OCI-LY7 (cell line): ENCODE data around the gene GRK3. TPM values are rescaled to one million over a fixed set of nuclear protein-coding genes. Genes with fewer than 3 reads are reported as not detected.
"Not testable (repeated sequence)": the region's sequence is repeated elsewhere in the genome, so short reads cannot be mapped to it uniquely, and the experiment has no call there.

Experiments used
- BruUV-seq: library from RNA; stranded (reverse); fragments of 400-500 nt; replicated peaks from 2 replicates; lab custom pipeline; 2021; lab: Mats Ljungman, UMichigan
- CTCF ChIA-PET: fragments of 300-600 bp; sonication (Branson Sonifier 250); formaldehyde crosslinking; loops from one replicate; lab custom pipeline; 2022; ENCODE audit warnings: antibody characterized with exemption; ENCODE audit not compliant: unreplicated experiment; lab: Charles Lee
- POLR2A ChIA-PET: fragments of 300-600 bp; sonication (Branson Sonifier 250); formaldehyde crosslinking; loops from one replicate; lab custom pipeline; 2022; ENCODE audit warnings: antibody characterized with exemption; lab: Charles Lee
- DNase-seq: peaks from one replicate; pipeline ENCODE4 v3.0.0-alpha.2; 2015; ENCODE audit warnings: low spot score
- H2AFZ ChIP-seq: fragments of 200-600 bp; sonication (generic), shearing (Covaris generic); 2 replicates; pipeline ENCODE4 v1.6.1; 2014; ENCODE audit warnings: mild to moderate bottlenecking, antibody characterized with exemption, low read length, moderate library complexity
- H3K27ac ChIP-seq: fragments of 200-600 bp; sonication (generic); 2 replicates; pipeline ENCODE4 v1.5.1; 2014; ENCODE audit warnings: mixed run types, low read depth, mild to moderate bottlenecking, moderate library complexity, low read length, inconsistent platforms; ENCODE audit not compliant: poor library complexity, severe bottlenecking
- H3K36me3 ChIP-seq: fragments of 200-600 bp; sonication (generic); 2 replicates; pipeline ENCODE4 v1.6.1; 2014; ENCODE audit warnings: mild to moderate bottlenecking, antibody characterized with exemption, low read length, moderate library complexity, mixed read lengths; ENCODE audit not compliant: insufficient read depth
- H3K4me1 ChIP-seq: fragments of 200-600 bp; sonication (generic); 2 replicates; pipeline ENCODE4 v1.5.1; 2014; ENCODE audit warnings: mild to moderate bottlenecking, low read length; ENCODE audit not compliant: insufficient read depth, poor library complexity, severe bottlenecking
- H3K4me2 ChIP-seq: fragments of 200-600 bp; sonication (generic); 2 replicates; pipeline ENCODE4 v1.6.1; 2014; ENCODE audit warnings: mild to moderate bottlenecking, low read length
- H3K4me3 ChIP-seq: fragments of 200-600 bp; sonication (generic); 2 replicates; pipeline ENCODE4 v1.5.1; 2014; ENCODE audit warnings: mild to moderate bottlenecking, low read depth, low read length; ENCODE audit not compliant: poor library complexity, severe bottlenecking
- H3K79me2 ChIP-seq: fragments of 200-600 bp; sonication (generic); 2 replicates; pipeline ENCODE4 v1.6.1; 2016; ENCODE audit warnings: low read depth, mild to moderate bottlenecking, low read length, moderate library complexity, mixed read lengths; ENCODE audit not compliant: insufficient read depth
- H3K9me2 ChIP-seq: fragments of 200-600 bp; sonication (generic); 2 replicates; pipeline ENCODE4 v1.6.1; 2016; ENCODE audit warnings: mild to moderate bottlenecking, low read length, mixed read lengths; ENCODE audit not compliant: insufficient read depth
- H3K9me3 ChIP-seq: fragments of 200-600 bp; sonication (generic); 2 replicates; pipeline ENCODE4 v1.6.1; 2014; ENCODE audit warnings: mild to moderate bottlenecking, mixed run types, low read length, mixed read lengths
- H4K20me1 ChIP-seq: fragments of 200-600 bp; sonication (generic); 2 replicates; pipeline ENCODE4 v1.6.1; 2014; ENCODE audit warnings: mild to moderate bottlenecking, antibody characterized with exemption, low read length, moderate library complexity, mixed read lengths; ENCODE audit not compliant: insufficient read depth
- CTCF ChIP-seq: fragments of 200-600 bp; sonication (generic); conservative IDR thresholded peaks from 2 replicates; pipeline ENCODE4 v1.5.1; 2014; ENCODE audit warnings: mild to moderate bottlenecking, antibody characterized with exemption, low read length, moderate library complexity, mixed read lengths
- EZH2phosphoT487 ChIP-seq: fragments of 200-600 bp; sonication (generic); IDR thresholded peaks from 2 replicates; pipeline ENCODE4 v1.6.1; 2018; ENCODE audit warnings: low read depth, borderline replicate concordance, mild to moderate bottlenecking, mixed run types, antibody characterized with exemption, low read length, moderate library complexity, mixed read lengths
- intact Hi-C: fragments of 100-400 bp; cut with micrococcal nuclease; formaldehyde crosslinking; loops from one replicate; pipeline ENCODE4 v1.10.0; 2022; ENCODE audit not compliant: unreplicated experiment
- total RNA-seq, 2 experiments: library from RNA; depleted of rRNA in 1 of 2; stranded (reverse); fragments of >200 nt in 1 of 2; shearing (Covaris generic) in 1 of 2; gene quantifications; 2 replicates each; pipeline ENCODE4 v1.2.3, GENCODE V29; 2014 to 2022

Gene GRK3
- total RNA-seq, 2 experiments from 2014 or later = 14.2 to 39.3 TPM

GRCh38 chr22:25566186-25566897, 1.9 kb downstream of the GRK3 start:
- intact Hi-C loops = loop anchor here (2.0 to 5.0 kb wide), 5 partner anchors 61 to 206 kb away; no protein-coding TSS in a partner anchor
- H3K4me3 ChIP-seq = peak overlapping the region; percentile 96
- no peaks in the 10 kb centered on the region for H3K9me3 ChIP-seq
- DNase-seq = no peak
- BruUV-seq = TSS peak; percentile 50
- peaks cover 63% of the 10 kb centered on the region for H3K79me2 ChIP-seq
- H3K27ac ChIP-seq = peak overlapping the region; percentile 81
- no peaks in the 10 kb centered on the region for H3K9me2 ChIP-seq
- peaks cover 58% of the 10 kb centered on the region for H3K4me1 ChIP-seq
- peak overlapping the region; percentile 93 for H3K4me2 ChIP-seq
- no peaks in the 10 kb centered on the region for H4K20me1 ChIP-seq
- POLR2A ChIA-PET = interaction anchor here (0.6 to 1.2 kb wide), 3 partner anchors 9 to 137 kb away, joined by 3 to 4 read pairs (median 4); no protein-coding TSS in a partner anchor
- TF ChIP-seq CTCF = no peak
- no peak for TF ChIP-seq EZH2phosphoT487
- CTCF ChIA-PET = no interaction called here
- no peaks in the 10 kb centered on the region for H3K36me3 ChIP-seq
- peak overlapping the region; percentile 48; the same call in 1 of the 2 replicates for H2AFZ ChIP-seq

- ChIA-PET CTCF (no interaction called here), POLR2A (interaction anchor here (1.2 kb wide), 1 partner anchor 21 kb away, joined by 4 read pairs; no protein-coding TSS in a partner anchor)
- peak overlapping the region; percentile 81 for H3K27ac ChIP-seq
- peaks cover 68% of the 10 kb centered on the region for H3K79me2 ChIP-seq
- peak overlapping the region; percentile 48; the same call in 1 of the 2 replicates for H2AFZ ChIP-seq
- no peaks in the 10 kb centered on the region for H4K20me1 ChIP-seq
- H3K4me3 ChIP-seq = peak overlapping the region; percentile 96
- no peaks in the 10 kb centered on the region for H3K9me2 ChIP-seq
- H3K9me3 ChIP-seq = no peaks in the 10 kb centered on the region
- no peaks in the 10 kb centered on the region for H3K36me3 ChIP-seq
- TF ChIP-seq CTCF (no peak), EZH2phosphoT487 (no peak)
- intact Hi-C loops = loop anchor here (2.0 to 5.0 kb wide), 5 partner anchors 60 to 205 kb away; no protein-coding TSS in a partner anchor
- no TSS peak for BruUV-seq
- H3K4me2 ChIP-seq = peak overlapping the region; percentile 93
- peak; percentile 62 for DNase-seq
- peaks cover 53% of the 10 kb centered on the region for H3K4me1 ChIP-seq
Measured at GRCh38 chr22:25566898-25567235, 2.4 kb downstream of the GRK3 start.

- Histone ChIP-seq H3K9me3 (no peaks in the 10 kb centered on the region), H3K27ac (peak overlapping the region; percentile 81), H3K4me3 (peak overlapping the region; percentile 96), H3K4me1 (peaks cover 49% of the 10 kb centered on the region), H3K79me2 (peaks cover 68% of the 10 kb centered on the region), H3K9me2 (no peaks in the 10 kb centered on the region), H3K4me2 (peak overlapping the region; percentile 93), H2AFZ (peak overlapping the region; percentile 48; the same call in 1 of the 2 replicates), H3K36me3 (no peaks in the 10 kb centered on the region), H4K20me1 (no peaks in the 10 kb centered on the region)
- TF ChIP-seq CTCF (peak; percentile 75), EZH2phosphoT487 (no peak)
- BruUV-seq = no TSS peak
- peak; percentile 46 for DNase-seq
- ChIA-PET POLR2A (no interaction called here), CTCF (no interaction called here)
- intact Hi-C loops = loop anchor here (2.0 to 5.0 kb wide), 5 partner anchors 60 to 205 kb away; no protein-coding TSS in a partner anchor
Measured at GRCh38 chr22:25567251-25567675, 2.8 kb downstream of the GRK3 start.

GRCh38 chr22:25568066-25568465, 3.6 kb downstream of the GRK3 start:
- H3K9me2 ChIP-seq, BruUV-seq, H3K9me3 ChIP-seq, H3K36me3 ChIP-seq, CTCF ChIA-PET, H2AFZ ChIP-seq, H4K20me1 ChIP-seq, POLR2A ChIA-PET, DNase-seq: not testable (repeated sequence)
- H3K79me2 ChIP-seq = peaks cover 75% of the 10 kb centered on the region
- H3K4me2 ChIP-seq = peak overlapping the region; percentile 93
- intact Hi-C loops = loop anchor here (5.0 kb wide), 3 partner anchors 59 to 204 kb away; no protein-coding TSS in a partner anchor
- H3K4me3 ChIP-seq = peak overlapping the region; percentile 96
- H3K4me1 ChIP-seq = peaks cover 48% of the 10 kb centered on the region
- H3K27ac ChIP-seq = peak overlapping the region; percentile 81
